Stimulated activated CD4-positive, alpha-beta T cell treated with anti-CD3 and anti-CD28 coated beads, Interleukin-2, amount 100 ng/mL, for 48 hours (primary cell): ENCODE data around the gene CSH2.

Experiments used
- DNase-seq, 2 donors: peaks; one replicate each; pipeline ENCODE4 v3.0.0-alpha.2; 2020

Gene CSH2

GRCh38 chr17:63832455-63832854 is 41.0 kb downstream of the CSH2 start:
- no peak for DNase-seq

- DNase-seq: no peak
These were observed 41.5 kb downstream of the CSH2 start for GRCh38 chr17:63832014-63832413.

GRCh38 chr17:63831505-63831904 is 42.0 kb downstream of the CSH2 start:
- DNase-seq: no peak

GRCh38 chr17:63830904-63831491 is 42.5 kb downstream of the CSH2 start:
- DNase-seq: no peak

- DNase-seq: no peak
These were observed 43.2 kb downstream of the CSH2 start for GRCh38 chr17:63830278-63830677.

- DNase-seq: no peak
These were observed 44.5 kb downstream of the CSH2 start for GRCh38 chr17:63828936-63829335.

GRCh38 chr17:63827801-63828221 is 45.7 kb downstream of the CSH2 start:
- no peak for DNase-seq

GRCh38 chr17:63827002-63827800 is 46.3 kb downstream of the CSH2 start, which contains the start of the genes FTSJ3 and PSMC5:
FTSJ3 (minus strand) TSS chr17:63827663; CDS start chr17:63826902, 761 bp downstream.
PSMC5 (plus strand) TSS chr17:63827431; CDS start chr17:63827491, 60 bp downstream.
- peak; percentile 91 for DNase-seq

GRCh38 chr17:63826468-63827001 is 46.9 kb downstream of the CSH2 start:
- no peak for DNase-seq

- no peak for DNase-seq
These were observed 49.1 kb downstream of the CSH2 start for GRCh38 chr17:63824362-63824761.

- no peak for DNase-seq
These were observed 49.7 kb downstream of the CSH2 start for GRCh38 chr17:63823659-63824331.

- DNase-seq: no peak
These were observed 50.9 kb downstream of the CSH2 start for GRCh38 chr17:63822537-63822936.
